HepG2 (cell line): ENCODE measurements around the gene BMPR2. TPM values are rescaled to one million over a fixed set of nuclear protein-coding genes. Genes with fewer than 3 reads are reported as not detected.
A peak's percentile ranks its signal among the peaks of the same experiment; 100 is the strongest.

Experiments used
- AHR ChIP-seq: IDR thresholded peaks from 2 replicates; pipeline ENCODE4 v1.6.1; 2018; ENCODE audit warnings: missing genetic modification reagents, missing compliant biosample characterization
- ATAD3A ChIP-seq: sonication (generic); formaldehyde crosslinking; IDR thresholded peaks from 2 replicates; pipeline ENCODE4 v1.4.0; 2020; ENCODE audit warnings: missing genetic modification reagents
- ETV5 ChIP-seq: IDR thresholded peaks from 2 replicates; pipeline ENCODE4 v1.6.1; 2018; ENCODE audit warnings: missing biosample characterization, missing genetic modification reagents, inconsistent platforms, borderline replicate concordance
- GLI4 ChIP-seq: sonication (generic); formaldehyde crosslinking; IDR thresholded peaks from 2 replicates; pipeline ENCODE4 v1.5.1; 2020; ENCODE audit warnings: missing genetic modification reagents, mild to moderate bottlenecking, moderate library complexity, borderline replicate concordance
- HOXA3 ChIP-seq: sonication (generic); formaldehyde crosslinking; IDR thresholded peaks from 2 replicates; pipeline ENCODE4 v1.5.0; 2020; ENCODE audit warnings: missing genetic modification reagents
- PAXIP1 ChIP-seq: sonication (generic); formaldehyde crosslinking; conservative IDR thresholded peaks from 2 replicates; pipeline ENCODE4 v1.4.0; 2020; ENCODE audit warnings: mild to moderate bottlenecking, missing genetic modification reagents, moderate library complexity
- PHF8 ChIP-seq: sonication (generic); formaldehyde crosslinking; IDR thresholded peaks from 2 replicates; pipeline ENCODE4 v1.5.0; 2020; ENCODE audit warnings: missing genetic modification reagents
- POGZ ChIP-seq: sonication (generic); formaldehyde crosslinking; IDR thresholded peaks from 2 replicates; pipeline ENCODE4 v1.4.0; 2020; ENCODE audit warnings: mild to moderate bottlenecking, missing genetic modification reagents
- TCF7L2 ChIP-seq: IDR thresholded peaks from 2 replicates; pipeline ENCODE4 v1.6.1; 2011; ENCODE audit warnings: mild to moderate bottlenecking, low read depth, low read length, moderate library complexity
- TGIF2 ChIP-seq: IDR thresholded peaks from 2 replicates; pipeline ENCODE4 v1.6.1; 2016; ENCODE audit warnings: control low read depth, missing compliant biosample characterization
- ZMYM3 ChIP-seq: sonication (generic); formaldehyde crosslinking; IDR thresholded peaks from 2 replicates; pipeline ENCODE4 v1.5.1; 2020; ENCODE audit warnings: mild to moderate bottlenecking, missing genetic modification reagents
- ZNF180 ChIP-seq: sonication (generic); formaldehyde crosslinking; IDR thresholded peaks from 2 replicates; pipeline ENCODE4 v1.4.0; 2020; ENCODE audit warnings: low read depth, missing genetic modification reagents, borderline replicate concordance
- ZNF207 ChIP-seq: fragments of 450-650 bp; IDR thresholded peaks from 2 replicates; pipeline ENCODE4 v1.6.1; 2016; ENCODE audit warnings: antibody characterized with exemption, borderline replicate concordance
- ZNF263 ChIP-seq: sonication (generic); formaldehyde crosslinking; IDR thresholded peaks from 2 replicates; pipeline ENCODE4 v1.4.0; 2020; ENCODE audit warnings: missing genetic modification reagents
- ZNF331 ChIP-seq: sonication (generic); formaldehyde crosslinking; IDR thresholded peaks from 2 replicates; pipeline ENCODE4 v1.4.0; 2020; ENCODE audit warnings: missing genetic modification reagents
- ZNF367 ChIP-seq: sonication (generic); formaldehyde crosslinking; IDR thresholded peaks from 2 replicates; pipeline ENCODE4 v1.4.0; 2020; ENCODE audit warnings: missing genetic modification reagents, borderline replicate concordance
- ZNF44 ChIP-seq: sonication (generic); formaldehyde crosslinking; IDR thresholded peaks from 2 replicates; pipeline ENCODE4 v1.5.1; 2020; ENCODE audit warnings: mild to moderate bottlenecking, missing genetic modification reagents
- ZNF549 ChIP-seq: sonication (generic); formaldehyde crosslinking; IDR thresholded peaks from 2 replicates; pipeline ENCODE4 v1.5.0; 2020; ENCODE audit warnings: missing genetic modification reagents
- ZNF598 ChIP-seq: sonication (generic); formaldehyde crosslinking; IDR thresholded peaks from 2 replicates; pipeline ENCODE4 v1.5.1; 2020; ENCODE audit warnings: mild to moderate bottlenecking, missing genetic modification reagents, borderline replicate concordance
- ZNF709 ChIP-seq: sonication (generic); formaldehyde crosslinking; IDR thresholded peaks from 2 replicates; pipeline ENCODE4 v1.5.0; 2020; ENCODE audit warnings: mild to moderate bottlenecking, missing genetic modification reagents
- ZNF747 ChIP-seq: sonication (generic); formaldehyde crosslinking; IDR thresholded peaks from 2 replicates; pipeline ENCODE4 v1.8.1; 2023; ENCODE audit warnings: missing genetic modification reagents, mild to moderate bottlenecking, borderline replicate concordance
- ZNF75D ChIP-seq: sonication (generic); formaldehyde crosslinking; IDR thresholded peaks from 2 replicates; pipeline ENCODE4 v1.8.1; 2023; ENCODE audit warnings: missing genetic modification reagents, mild to moderate bottlenecking, borderline replicate concordance
- ZSCAN29 ChIP-seq: sonication (generic); formaldehyde crosslinking; conservative IDR thresholded peaks from 2 replicates; pipeline ENCODE4 v1.4.0; 2020; ENCODE audit warnings: mild to moderate bottlenecking, missing genetic modification reagents
- ZSCAN31 ChIP-seq: sonication (generic); formaldehyde crosslinking; IDR thresholded peaks from 2 replicates; pipeline ENCODE4 v1.5.0; 2020; ENCODE audit warnings: low read depth, mild to moderate bottlenecking, missing genetic modification reagents
- polyA plus RNA-seq, 8 experiments: library from polyadenylated mRNA; depleted of rRNA in 3 of 8; stranded (reverse) in 7 of 8; unstranded in 1 of 8; fragments of >200 nt; fragmentation: Illumina TruSeq in 4 of 8; extraction: Trizol in 4 of 8; gene quantifications; 2 replicates each; pipeline versions ENCODE4 v1.2.1 to v1.2.3, GENCODE V29; 2011 to 2016; ENCODE audit warnings: low read depth in 4 of 8, missing spikeins in 1 of 8, mixed read lengths in 1 of 8; ENCODE audit not compliant: insufficient read depth in 1 of 8
- total RNA-seq, 5 experiments: library from RNA; depleted of rRNA; stranded (reverse); fragments of >200 nt; fragmentation: Illumina TruSeq; extraction: Trizol; gene quantifications; 2 replicates each; pipeline ENCODE4 v1.2.3, GENCODE V29; 2016; ENCODE audit warnings: low read depth in 1 of 5
- TF ChIP-seq, protein P1 (sequence below): sonication (generic); formaldehyde crosslinking; IDR thresholded peaks from 2 replicates; pipeline ENCODE4 v1.8.0; 2022; ENCODE audit warnings: low read depth, missing genetic modification reagents
- TF ChIP-seq, protein P2 (sequence below): sonication (generic); formaldehyde crosslinking; IDR thresholded peaks from 2 replicates; pipeline ENCODE4 v1.4.0; 2020; ENCODE audit warnings: mild to moderate bottlenecking, low read depth, missing genetic modification reagents

BMPR2 gene
- total and polyA plus RNA-seq, 2 of the 13 experiments (the other 11 are each of a cell fraction or from before 2014, with no cell fraction given): 5.5 to 10.3 TPM

DNA sequence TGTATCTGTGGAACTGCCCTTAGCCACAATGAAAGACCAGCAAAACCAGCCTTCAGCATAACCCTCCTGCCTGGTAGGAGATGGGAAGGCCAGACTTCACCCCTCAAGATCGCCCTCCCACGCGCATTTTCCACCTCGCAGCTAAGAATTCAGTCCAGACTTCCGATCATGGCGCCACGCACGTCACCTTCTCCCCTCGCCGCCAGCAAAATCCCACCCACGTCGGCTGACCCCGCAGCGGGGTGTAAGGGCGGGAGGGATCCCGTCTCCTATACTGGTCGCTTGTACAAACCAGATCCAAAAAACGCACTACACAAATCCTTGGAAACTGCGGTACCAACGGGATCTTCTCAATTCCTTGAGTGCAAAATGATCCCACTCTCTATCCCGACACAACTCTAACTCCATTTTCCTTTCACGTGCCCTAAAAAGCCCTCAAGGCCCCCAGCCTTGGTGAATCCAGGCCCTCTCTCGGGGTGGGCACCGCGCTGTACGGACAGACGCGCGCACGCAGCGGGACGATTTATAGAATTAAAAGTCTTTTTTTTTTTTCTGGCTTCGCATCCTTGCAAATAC, 1.0 kb upstream of the BMPR2 start (continued):
- TF ChIP-seq ZNF367 (no peak), PAXIP1 (CRISPR knock-in tag) (no peak), TGIF2 (CRISPR knock-in tag) (peak; percentile 28; the same call in 1 of the 2 replicates), ZNF549 (CRISPR knock-in tag) (no peak), ZNF75D (CRISPR knock-in tag) (no peak), ETV5 (peak; percentile 35; the same call in 1 of the 2 replicates), ZNF263 (CRISPR knock-in tag) (no peak), ATAD3A (CRISPR knock-in tag) (no peak), HOXA3 (CRISPR knock-in tag) (peak; percentile 75), ZSCAN29 (no peak), PHF8 (peak; percentile 63), GLI4 (peak; percentile 83; the same call in 1 of the 2 replicates), ZNF207 (no peak), POGZ (no peak), ZSCAN31 (CRISPR knock-in tag) (peak; percentile 25; the same call in 1 of the 2 replicates), AHR (no peak), ZNF709 (CRISPR knock-in tag) (peak; percentile 34; the same call in 1 of the 2 replicates), ZNF180 (no peak), TCF7L2 (no peak), ZNF331 (CRISPR knock-in tag) (no peak), ZMYM3 (no peak), ZNF44 (peak; percentile 88; the same call in 1 of the 2 replicates), ZNF747 (CRISPR knock-in tag) (no peak; the same call in 1 of the 2 replicates), ZNF598 (CRISPR knock-in tag) (peak; percentile 68; the same call in 1 of the 2 replicates)
- TF ChIP-seq, protein P1, sequence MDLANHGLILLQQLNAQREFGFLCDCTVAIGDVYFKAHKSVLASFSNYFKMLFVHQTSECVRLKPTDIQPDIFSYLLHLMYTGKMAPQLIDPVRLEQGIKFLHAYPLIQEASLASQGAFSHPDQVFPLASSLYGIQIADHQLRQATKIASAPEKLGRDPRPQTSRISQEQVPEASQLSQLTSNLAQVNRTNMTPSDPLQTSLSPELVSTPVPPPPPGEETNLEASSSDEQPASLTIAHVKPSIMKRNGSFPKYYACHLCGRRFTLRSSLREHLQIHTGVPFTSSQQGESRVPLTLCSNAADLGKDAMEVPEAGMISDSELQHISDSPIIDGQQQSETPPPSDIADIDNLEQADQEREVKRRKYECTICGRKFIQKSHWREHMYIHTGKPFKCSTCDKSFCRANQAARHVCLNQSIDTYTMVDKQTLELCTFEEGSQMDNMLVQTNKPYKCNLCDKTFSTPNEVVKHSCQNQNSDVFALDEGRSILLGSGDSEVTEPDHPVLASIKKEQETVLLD (CRISPR knock-in tag): no peak
- TF ChIP-seq, protein P2, sequence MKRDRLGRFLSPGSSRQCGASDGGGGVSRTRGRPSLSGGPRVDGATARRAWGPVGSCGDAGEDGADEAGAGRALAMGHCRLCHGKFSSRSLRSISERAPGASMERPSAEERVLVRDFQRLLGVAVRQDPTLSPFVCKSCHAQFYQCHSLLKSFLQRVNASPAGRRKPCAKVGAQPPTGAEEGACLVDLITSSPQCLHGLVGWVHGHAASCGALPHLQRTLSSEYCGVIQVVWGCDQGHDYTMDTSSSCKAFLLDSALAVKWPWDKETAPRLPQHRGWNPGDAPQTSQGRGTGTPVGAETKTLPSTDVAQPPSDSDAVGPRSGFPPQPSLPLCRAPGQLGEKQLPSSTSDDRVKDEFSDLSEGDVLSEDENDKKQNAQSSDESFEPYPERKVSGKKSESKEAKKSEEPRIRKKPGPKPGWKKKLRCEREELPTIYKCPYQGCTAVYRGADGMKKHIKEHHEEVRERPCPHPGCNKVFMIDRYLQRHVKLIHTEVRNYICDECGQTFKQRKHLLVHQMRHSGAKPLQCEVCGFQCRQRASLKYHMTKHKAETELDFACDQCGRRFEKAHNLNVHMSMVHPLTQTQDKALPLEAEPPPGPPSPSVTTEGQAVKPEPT (CRISPR knock-in tag): 0 out of 2 replicates have a peak, but pooled peaks have one; percentile 45
